Transverse colon (tissue), 4 donors: ENCODE data around the gene AJUBA. TPM values are rescaled to one million over a fixed set of nuclear protein-coding genes. Genes with fewer than 3 reads are reported as not detected.
"Not testable (repeated sequence)": the region's sequence is repeated elsewhere in the genome, so short reads cannot be mapped to it uniquely, and the experiment has no call there.

Source experiments
- DNase-seq: peaks from one replicate; pipeline ENCODE4 v3.0.0-alpha.2; 2019
- H3K27ac ChIP-seq, 4 donors: fragments of 200-600 bp; sonication (generic); 2 replicates each; pipeline ENCODE4 v1.5.1; 2016 to 2018; ENCODE audit warnings: inconsistent platforms in 4 of 4
- H3K27me3 ChIP-seq: fragments of 200-600 bp; sonication (generic); 2 replicates; pipeline ENCODE4 v1.5.1; 2017; ENCODE audit warnings: inconsistent platforms
- H3K36me3 ChIP-seq, 4 donors: fragments of 200-600 bp; sonication (generic); 2 replicates each; pipeline ENCODE4 v1.5.1; 2017 to 2019; ENCODE audit warnings: inconsistent platforms in 4 of 4
- H3K4me1 ChIP-seq, 4 donors: fragments of 200-600 bp; sonication (generic); 2 replicates each; pipeline ENCODE4 v1.5.1; 2017 to 2020; ENCODE audit warnings: inconsistent platforms in 4 of 4
- H3K4me3 ChIP-seq, 4 donors: fragments of 200-600 bp; sonication (generic); 1 replicate in 1 of 4; 2 replicates in 3 of 4; pipeline versions ENCODE4 v1.5.1 to v1.6.1; 2017 to 2019; ENCODE audit warnings: inconsistent platforms in 4 of 4
- H3K9me3 ChIP-seq, 2 donors: fragments of 200-600 bp; sonication (generic); 2 replicates each; pipeline ENCODE4 v1.5.1; 2017 to 2019; ENCODE audit warnings: inconsistent platforms in 2 of 2
- EP300 ChIP-seq: sonication (generic); formaldehyde crosslinking; IDR thresholded peaks from one replicate; pipeline ENCODE4 v1.6.1; 2017; ENCODE audit warnings: antibody characterized with exemption, low read depth
- POLR2A ChIP-seq: fragments of 450-650 bp; IDR thresholded peaks from one replicate; pipeline ENCODE4 v1.6.1; 2016; ENCODE audit warnings: antibody characterized with exemption, mild to moderate bottlenecking, moderate library complexity
- POLR2AphosphoS5 ChIP-seq, 3 donors: sonication (generic); formaldehyde crosslinking; IDR thresholded peaks; one replicate each; pipeline ENCODE4 v1.6.1; 2016; ENCODE audit warnings: antibody characterized with exemption in 3 of 3
- WGBS, 2 donors: methylation state at CpG; one replicate each; pipeline ENCODE4 v1.1.5; 2018; ENCODE audit warnings: low coverage in 1 of 2; 5-methylcytosine and 5-hydroxymethylcytosine counted together
- in situ Hi-C, 4 donors: fragments of 200-750 bp; cut with MboI; loops; one replicate each; pipeline versions ENCODE4 v1.15.0 to v1.15.1; 2017; ENCODE audit warnings: low sequenced_read_pairs in 3 of 4, low pct_ligation_motif_present in 1 of 4, low pct_unique_long_range_greater_than_20kb in 1 of 4
- intact Hi-C: fragments of 100-400 bp; cut with DNase I; formaldehyde crosslinking; loops from one replicate; pipeline ENCODE4 v1.15.1; 2023; ENCODE audit warnings: low total_unique reads
- total RNA-seq, 4 donors: library from RNA; depleted of rRNA; stranded (reverse); fragments of >200 nt; gene quantifications; one replicate each; pipeline ENCODE4 v1.1.0, GENCODE V29; 2016
- TF ChIP-seq, protein P1 (sequence below), 5 experiments: fragments of 200-600 bp in 3 of 5; fragments of 450-650 bp in 2 of 5; sonication (generic) in 3 of 5; IDR thresholded peaks; 1 replicate in 2 of 5; 2 replicates in 3 of 5; pipeline ENCODE4 v1.5.1; 2016 to 2017; ENCODE audit warnings: antibody characterized with exemption in 5 of 5, inconsistent platforms in 3 of 5, mild to moderate bottlenecking in 2 of 5, moderate library complexity in 1 of 5

AJUBA gene
- total RNA-seq, 4 donors from 2014 or later: 1.8 to 5.2 (median 3.7) TPM; not detected in 1

DNA sequence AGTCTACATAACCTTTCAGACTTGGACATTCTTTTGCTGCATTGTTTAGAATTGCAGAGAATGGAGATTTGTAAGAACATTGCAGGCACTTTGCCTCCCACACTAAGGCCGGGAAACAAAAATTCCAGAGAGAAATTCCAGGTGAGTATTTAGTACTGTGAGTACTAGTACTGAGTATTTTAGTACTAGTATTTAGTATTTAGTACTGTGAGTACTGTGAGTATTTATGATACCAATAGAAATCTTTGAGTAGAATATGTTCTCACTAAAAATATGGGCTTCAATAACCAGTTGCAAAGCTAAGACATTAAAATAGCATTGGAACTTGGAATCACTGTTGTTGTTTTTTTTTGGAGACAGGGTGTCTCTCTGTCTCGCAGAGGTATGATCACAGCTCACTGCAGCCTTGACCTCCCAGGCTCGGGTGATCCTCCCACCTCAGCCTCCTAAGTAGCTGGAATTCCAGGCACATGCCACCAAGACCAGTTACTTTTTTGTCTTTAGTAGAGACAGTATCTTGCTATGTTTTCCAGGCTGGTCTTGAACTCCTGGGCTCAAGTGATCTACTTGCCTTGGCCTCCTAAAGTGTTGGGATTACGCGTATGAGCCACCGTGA, 20.2 kb downstream of the AJUBA start:
- intact Hi-C loops (no loop called here), in situ Hi-C loops (no loop called here)
- Histone ChIP-seq H3K9me3 (no peaks in the 10 kb centered on the region), H3K4me3 (no peak overlapping the region), H3K36me3 (no peaks in the 10 kb centered on the region), H3K4me1 (peaks cover 0 to 7% (median 2%) of the 10 kb centered on the region in 4 donors), H3K27me3 (no peaks in the 10 kb centered on the region), H3K27ac (no peak overlapping the region)
- TF ChIP-seq, protein P1, sequence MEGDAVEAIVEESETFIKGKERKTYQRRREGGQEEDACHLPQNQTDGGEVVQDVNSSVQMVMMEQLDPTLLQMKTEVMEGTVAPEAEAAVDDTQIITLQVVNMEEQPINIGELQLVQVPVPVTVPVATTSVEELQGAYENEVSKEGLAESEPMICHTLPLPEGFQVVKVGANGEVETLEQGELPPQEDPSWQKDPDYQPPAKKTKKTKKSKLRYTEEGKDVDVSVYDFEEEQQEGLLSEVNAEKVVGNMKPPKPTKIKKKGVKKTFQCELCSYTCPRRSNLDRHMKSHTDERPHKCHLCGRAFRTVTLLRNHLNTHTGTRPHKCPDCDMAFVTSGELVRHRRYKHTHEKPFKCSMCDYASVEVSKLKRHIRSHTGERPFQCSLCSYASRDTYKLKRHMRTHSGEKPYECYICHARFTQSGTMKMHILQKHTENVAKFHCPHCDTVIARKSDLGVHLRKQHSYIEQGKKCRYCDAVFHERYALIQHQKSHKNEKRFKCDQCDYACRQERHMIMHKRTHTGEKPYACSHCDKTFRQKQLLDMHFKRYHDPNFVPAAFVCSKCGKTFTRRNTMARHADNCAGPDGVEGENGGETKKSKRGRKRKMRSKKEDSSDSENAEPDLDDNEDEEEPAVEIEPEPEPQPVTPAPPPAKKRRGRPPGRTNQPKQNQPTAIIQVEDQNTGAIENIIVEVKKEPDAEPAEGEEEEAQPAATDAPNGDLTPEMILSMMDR (IDR thresholded peaks at IDR 0.05): no peak
- TF ChIP-seq EP300 (no peak), POLR2AphosphoS5 (IDR thresholded peaks at IDR 0.05) (no peak), POLR2A (no peak)
- DNase-seq: no peak
- WGBS, 2 donors: 84 to 93% methylated on average over 5 to 6 of the region's 6 CpGs

GRCh38 chr14:22955702-22956569, 26.4 kb downstream of the AJUBA start:
- peaks cover 0 to 14% (median 6%) of the 10 kb centered on the region in 4 donors for H3K36me3 ChIP-seq
- H3K4me1 ChIP-seq: peaks cover 9 to 20% (median 15%) of the 10 kb centered on the region in 4 donors
- H3K27me3 ChIP-seq: no peaks in the 10 kb centered on the region
- intact Hi-C loops (no loop called here), in situ Hi-C loops (no loop called here)
- no peak for DNase-seq
- WGBS, 2 donors: 13 to 16% methylated on average over 8 to 19 of the region's 19 CpGs
- no peaks in the 10 kb centered on the region for H3K9me3 ChIP-seq
- TF ChIP-seq, protein P1 (IDR thresholded peaks at IDR 0.05): no peak
- no peak for TF ChIP-seq POLR2A
- no peak for TF ChIP-seq EP300
- TF ChIP-seq POLR2AphosphoS5 (IDR thresholded peaks at IDR 0.05): no peak
- H3K4me3 ChIP-seq: peak overlapping the region; percentile 60 to 74 (median 66)
- H3K27ac ChIP-seq: peak overlapping the region; percentile 95 to 99 (median 96)

- Histone ChIP-seq H3K36me3 (peaks cover 0 to 26% (median 11%) of the 10 kb centered on the region in 4 donors), H3K27me3 (no peaks in the 10 kb centered on the region), H3K9me3 (no peaks in the 10 kb centered on the region), H3K4me1 (peaks cover 9 to 17% (median 15%) of the 10 kb centered on the region in 4 donors), H3K4me3 (no peak overlapping the region), H3K27ac (no peak overlapping the region)
- no peak for DNase-seq
- TF ChIP-seq EP300: no peak
- no peak for TF ChIP-seq POLR2A
- in situ Hi-C loops (no loop called here), intact Hi-C loops (no loop called here)
- WGBS, 2 donors: 93 to 100% methylated on average over 1 of the region's 1 CpG
These were observed 29.9 kb downstream of the AJUBA start for GRCh38 chr14:22952418-22952817.

DNA sequence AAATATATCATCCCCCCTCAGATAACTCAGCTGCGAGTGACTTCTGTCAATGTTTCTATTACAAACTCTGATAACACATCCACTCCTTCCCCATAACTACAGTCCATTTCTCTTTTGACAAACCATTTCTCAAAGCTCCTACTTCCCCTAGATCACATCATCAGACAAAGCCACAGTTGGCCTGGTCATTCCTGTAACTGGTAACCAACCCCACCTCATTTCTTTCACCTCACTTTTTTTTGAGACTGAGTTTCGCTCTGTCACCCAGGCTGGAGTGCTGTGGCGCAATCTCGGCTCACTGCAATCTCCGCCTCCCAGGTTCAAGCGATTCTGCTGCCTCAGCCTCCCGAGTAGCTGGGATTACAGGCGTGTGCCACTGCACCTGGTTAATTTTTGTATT, 30.6 kb downstream of the AJUBA start:
- H3K36me3 ChIP-seq: peaks cover 0 to 26% (median 13%) of the 10 kb centered on the region in 4 donors
- H3K27ac ChIP-seq, H3K9me3 ChIP-seq, H3K27me3 ChIP-seq, in situ Hi-C loops, DNase-seq, intact Hi-C loops, H3K4me3 ChIP-seq: not testable (repeated sequence)
- peaks cover 9 to 14% (median 14%) of the 10 kb centered on the region in 4 donors for H3K4me1 ChIP-seq
- 80 to 84% methylated on average over 3 to 8 of the region's 8 CpGs for WGBS, 2 donors

- Histone ChIP-seq H3K4me1 (no peaks in the 10 kb centered on the region), H3K4me3 (no peak overlapping the region), H3K27ac (no peak overlapping the region), H3K9me3 (no peaks in the 10 kb centered on the region), H3K27me3 (no peaks in the 10 kb centered on the region), H3K36me3 (peaks cover 0 to 29% (median 6%) of the 10 kb centered on the region in 4 donors)
- in situ Hi-C loops (no loop called here), intact Hi-C loops (no loop called here)
- 95 to 100% methylated on average over 3 of the region's 3 CpGs for WGBS, 2 donors
- no peak for DNase-seq
- TF ChIP-seq POLR2AphosphoS5 (IDR thresholded peaks at IDR 0.05): no peak
- TF ChIP-seq, protein P1 (IDR thresholded peaks at IDR 0.05): no peak
- no peak for TF ChIP-seq EP300
- TF ChIP-seq POLR2A: no peak
These were observed 36.7 kb downstream of the AJUBA start for GRCh38 chr14:22945642-22946041.
